Measurements from ENCODE around the gene MMP23B. TPM values are rescaled to one million over a fixed set of nuclear protein-coding genes. Genes with fewer than 3 reads are reported as not detected.

The MMP23B gene
- total and polyA plus RNA-seq, 5 donors from 2014 or later: 0.18 to 4.1 (median 0.21) TPM; not detected in 2

- Mint-ChIP-seq H3K4me1 (peaks cover 4 to 21% (median 10%) of the 10 kb centered on the region in 4 donors), H3K9me3 (peaks cover 0 to 2% (median 0%) of the 10 kb centered on the region in 7 donors), H3K36me3 (no peaks in the 10 kb centered on the region), H3K27me3 (no peaks in the 10 kb centered on the region), H3K4me3 (peak overlapping the region in 1 of 4 donors; percentile 22), H3K27ac (peak overlapping the region in 1 of 3 donors; percentile 66)
- Histone ChIP-seq H3K27ac (ENCODE audit: insufficient read depth, low read length, poor library complexity, severe bottlenecking) (no peak overlapping the region), H3K9me3 (ENCODE audit: control insufficient read depth in 2 of 2, low read length in 2 of 2) (no peaks in the 10 kb centered on the region), H3K27me3 (ENCODE audit: control insufficient read depth, insufficient read depth, low read length) (no peaks in the 10 kb centered on the region), H3K4me1 (ENCODE audit: control insufficient read depth, insufficient read depth, low read length, poor library complexity, severe bottlenecking) (peaks cover 15% of the 10 kb centered on the region), H3K36me3 (ENCODE audit: control insufficient read depth, insufficient read depth, low read length) (no peaks in the 10 kb centered on the region), H3K4me3 (ENCODE audit: low read depth, low read length) (no peak overlapping the region)
- ATAC-seq (ENCODE audit: low read depth in 2 of 2) (no peak), DNase-seq (peak in 1 of 3 donors; percentile 45)
Observed at GRCh38 chr1:1605034-1605591, 26.9 kb upstream of the MMP23B start.

DNA sequence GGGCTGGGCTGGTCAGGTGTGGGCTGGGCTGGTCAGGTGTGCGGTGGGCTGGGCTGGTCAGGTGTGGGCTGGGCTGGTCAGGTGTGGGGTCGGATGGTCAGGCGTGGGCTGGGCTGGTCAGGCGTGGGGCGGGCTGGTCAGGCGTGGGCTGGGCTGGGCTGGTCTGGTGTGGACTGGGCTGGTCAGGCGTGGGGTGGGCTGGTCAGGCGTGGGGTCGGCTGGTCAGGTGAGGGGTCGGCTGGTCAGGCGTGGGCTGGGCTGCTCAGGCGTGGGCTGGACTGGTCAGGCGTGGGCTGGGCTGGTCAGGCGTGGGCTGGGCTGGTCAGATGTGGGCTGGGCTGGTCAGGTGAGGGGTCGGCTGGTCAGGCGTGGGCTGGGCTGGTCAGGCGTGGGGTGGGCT, 26.2 kb upstream of the MMP23B start:
- Mint-ChIP-seq H3K27me3 (no peaks in the 10 kb centered on the region), H3K36me3 (no peaks in the 10 kb centered on the region), H3K4me3 (no peak overlapping the region), H3K9me3 (peaks cover 0 to 2% (median 0%) of the 10 kb centered on the region in 7 donors), H3K27ac (no peak overlapping the region), H3K4me1 (peaks cover 4 to 19% (median 10%) of the 10 kb centered on the region in 4 donors)
- Histone ChIP-seq H3K4me3 (ENCODE audit: low read depth, low read length) (no peak overlapping the region), H3K27me3 (ENCODE audit: control insufficient read depth, insufficient read depth, low read length) (no peaks in the 10 kb centered on the region), H3K9me3 (ENCODE audit: control insufficient read depth in 2 of 2, low read length in 2 of 2) (no peaks in the 10 kb centered on the region), H3K36me3 (ENCODE audit: control insufficient read depth, insufficient read depth, low read length) (no peaks in the 10 kb centered on the region), H3K4me1 (ENCODE audit: control insufficient read depth, insufficient read depth, low read length, poor library complexity, severe bottlenecking) (peaks cover 10% of the 10 kb centered on the region), H3K27ac (ENCODE audit: insufficient read depth, low read length, poor library complexity, severe bottlenecking) (no peak overlapping the region)
- no peak for DNase-seq
- no peak for ATAC-seq (ENCODE audit: low read depth in 2 of 2)

GRCh38 chr1:1606232-1606631, 25.7 kb upstream of the MMP23B start:
- no peaks in the 10 kb centered on the region for H3K36me3 Mint-ChIP-seq
- no peak overlapping the region for H3K27ac Mint-ChIP-seq
- Histone ChIP-seq H3K27me3 (ENCODE audit: control insufficient read depth, insufficient read depth, low read length) (no peaks in the 10 kb centered on the region), H3K4me3 (ENCODE audit: low read depth, low read length) (no peak overlapping the region), H3K9me3 (ENCODE audit: control insufficient read depth in 2 of 2, low read length in 2 of 2) (no peaks in the 10 kb centered on the region), H3K36me3 (ENCODE audit: control insufficient read depth, insufficient read depth, low read length) (no peaks in the 10 kb centered on the region), H3K4me1 (ENCODE audit: control insufficient read depth, insufficient read depth, low read length, poor library complexity, severe bottlenecking) (peaks cover 10% of the 10 kb centered on the region), H3K27ac (ENCODE audit: insufficient read depth, low read length, poor library complexity, severe bottlenecking) (peak overlapping the region; percentile 78)
- DNase-seq (no peak), ATAC-seq (ENCODE audit: low read depth in 2 of 2) (no peak)
- H3K4me3 Mint-ChIP-seq: no peak overlapping the region
- H3K4me1 Mint-ChIP-seq: peaks cover 4 to 19% (median 10%) of the 10 kb centered on the region in 4 donors
- no peaks in the 10 kb centered on the region for H3K27me3 Mint-ChIP-seq
- peaks cover 0 to 2% (median 0%) of the 10 kb centered on the region in 7 donors for H3K9me3 Mint-ChIP-seq

DNA sequence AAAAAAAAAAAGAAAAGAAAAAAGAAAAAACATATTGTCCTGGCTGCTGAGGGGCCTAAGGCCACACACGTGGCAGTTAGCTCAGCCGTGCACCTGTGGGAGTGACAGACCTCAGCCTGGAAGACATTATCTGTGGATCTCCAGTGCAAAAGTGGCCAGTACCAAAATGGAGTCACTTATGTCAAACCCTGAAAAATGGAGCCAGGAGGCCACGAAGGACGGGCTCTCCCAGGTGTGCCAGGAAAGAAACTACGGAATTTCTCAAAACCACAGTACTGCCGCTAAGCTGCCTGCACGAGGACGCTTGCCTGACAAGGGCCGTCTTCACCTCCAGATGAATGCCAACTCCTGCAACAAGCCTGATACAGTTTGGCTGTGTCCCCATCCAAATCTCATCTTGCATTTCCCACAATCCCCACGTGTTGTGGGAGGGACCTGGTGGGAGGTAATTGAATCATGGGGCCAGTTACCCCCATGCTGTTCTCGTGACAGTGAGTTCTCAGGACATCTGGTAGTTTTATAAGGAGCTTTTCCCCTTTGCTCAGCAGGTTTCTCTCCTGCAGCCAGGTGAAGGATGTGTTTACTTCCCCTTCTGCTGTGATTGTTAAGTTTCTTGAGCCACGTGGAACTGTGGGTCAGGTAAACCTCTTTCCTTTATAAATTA, 22.0 kb upstream of the MMP23B start:
- no peaks in the 10 kb centered on the region for H3K36me3 Mint-ChIP-seq
- Histone ChIP-seq H3K36me3 (ENCODE audit: control insufficient read depth, insufficient read depth, low read length) (no peaks in the 10 kb centered on the region), H3K4me3 (ENCODE audit: low read depth, low read length) (no peak overlapping the region), H3K4me1 (ENCODE audit: control insufficient read depth, insufficient read depth, low read length, poor library complexity, severe bottlenecking) (peaks cover 25% of the 10 kb centered on the region), H3K9me3 (ENCODE audit: control insufficient read depth in 2 of 2, low read length in 2 of 2) (no peaks in the 10 kb centered on the region), H3K27ac (ENCODE audit: insufficient read depth, low read length, poor library complexity, severe bottlenecking) (no peak overlapping the region), H3K27me3 (ENCODE audit: control insufficient read depth, insufficient read depth, low read length) (no peaks in the 10 kb centered on the region)
- DNase-seq (no peak), ATAC-seq (ENCODE audit: low read depth in 2 of 2) (no peak)
- H3K9me3 Mint-ChIP-seq: peaks cover 0 to 1% (median 0%) of the 10 kb centered on the region in 7 donors
- H3K4me1 Mint-ChIP-seq: peaks cover 9 to 38% (median 20%) of the 10 kb centered on the region in 4 donors
- no peaks in the 10 kb centered on the region for H3K27me3 Mint-ChIP-seq
- H3K27ac Mint-ChIP-seq: no peak overlapping the region
- H3K4me3 Mint-ChIP-seq: peak overlapping the region in 1 of 4 donors; percentile 51

GRCh38 chr1:1610796-1611195, 21.2 kb upstream of the MMP23B start:
- Mint-ChIP-seq H3K4me1 (peaks cover 9 to 38% (median 22%) of the 10 kb centered on the region in 4 donors), H3K9me3 (peaks cover 0 to 1% (median 0%) of the 10 kb centered on the region in 7 donors), H3K27ac (peak overlapping the region; percentile 39 to 77 (median 71)), H3K36me3 (no peaks in the 10 kb centered on the region), H3K4me3 (peak overlapping the region in 2 of 4 donors; percentile 35 to 63), H3K27me3 (no peaks in the 10 kb centered on the region)
- Histone ChIP-seq H3K27me3 (ENCODE audit: control insufficient read depth, insufficient read depth, low read length) (no peaks in the 10 kb centered on the region), H3K27ac (ENCODE audit: insufficient read depth, low read length, poor library complexity, severe bottlenecking) (no peak overlapping the region), H3K36me3 (ENCODE audit: control insufficient read depth, insufficient read depth, low read length) (no peaks in the 10 kb centered on the region), H3K9me3 (ENCODE audit: control insufficient read depth in 2 of 2, low read length in 2 of 2) (no peaks in the 10 kb centered on the region), H3K4me1 (ENCODE audit: control insufficient read depth, insufficient read depth, low read length, poor library complexity, severe bottlenecking) (peaks cover 26% of the 10 kb centered on the region), H3K4me3 (ENCODE audit: low read depth, low read length) (no peak overlapping the region)
- DNase-seq (no peak), ATAC-seq (ENCODE audit: low read depth in 2 of 2) (no peak)

GRCh38 chr1:1612104-1612400, 19.9 kb upstream of the MMP23B start:
- peak overlapping the region; percentile 11 to 79 (median 64) for H3K4me3 Mint-ChIP-seq
- DNase-seq (no peak), ATAC-seq (ENCODE audit: low read depth in 2 of 2) (no peak)
- no peaks in the 10 kb centered on the region for H3K36me3 ChIP-seq (ENCODE audit: control insufficient read depth, insufficient read depth, low read length)
- peaks cover 27% of the 10 kb centered on the region for H3K4me1 ChIP-seq (ENCODE audit: control insufficient read depth, insufficient read depth, low read length, poor library complexity, severe bottlenecking)
- no peak overlapping the region for H3K27ac Mint-ChIP-seq
- peaks cover 0 to 1% (median 0%) of the 10 kb centered on the region in 7 donors for H3K9me3 Mint-ChIP-seq
- no peaks in the 10 kb centered on the region for H3K36me3 Mint-ChIP-seq
- H3K27me3 Mint-ChIP-seq: no peaks in the 10 kb centered on the region
- no peaks in the 10 kb centered on the region for H3K27me3 ChIP-seq (ENCODE audit: control insufficient read depth, insufficient read depth, low read length)
- peaks cover 6 to 35% (median 18%) of the 10 kb centered on the region in 4 donors for H3K4me1 Mint-ChIP-seq
- H3K9me3 ChIP-seq (ENCODE audit: control insufficient read depth in 2 of 2, low read length in 2 of 2): no peaks in the 10 kb centered on the region
- no peak overlapping the region for H3K27ac ChIP-seq (ENCODE audit: insufficient read depth, low read length, poor library complexity, severe bottlenecking)
- no peak overlapping the region for H3K4me3 ChIP-seq (ENCODE audit: low read depth, low read length)

GRCh38 chr1:1613509-1614082, 18.4 kb upstream of the MMP23B start:
- Histone ChIP-seq H3K36me3 (ENCODE audit: control insufficient read depth, insufficient read depth, low read length) (peaks cover 2% of the 10 kb centered on the region), H3K27me3 (ENCODE audit: control insufficient read depth, insufficient read depth, low read length) (no peaks in the 10 kb centered on the region), H3K27ac (ENCODE audit: insufficient read depth, low read length, poor library complexity, severe bottlenecking) (peak overlapping the region; percentile 100), H3K4me3 (ENCODE audit: low read depth, low read length) (peak overlapping the region; percentile 80), H3K4me1 (ENCODE audit: control insufficient read depth, insufficient read depth, low read length, poor library complexity, severe bottlenecking) (peaks cover 27% of the 10 kb centered on the region), H3K9me3 (ENCODE audit: control insufficient read depth in 2 of 2, low read length in 2 of 2) (no peaks in the 10 kb centered on the region)
- peaks cover 5 to 33% (median 13%) of the 10 kb centered on the region in 4 donors for H3K4me1 Mint-ChIP-seq
- ATAC-seq (ENCODE audit: low read depth in 2 of 2): no peak
- peaks cover 5% of the 10 kb centered on the region for H3K36me3 Mint-ChIP-seq
- no peak for DNase-seq
- peak overlapping the region; percentile 80 to 97 (median 96) for H3K4me3 Mint-ChIP-seq
- peaks cover 0 to 1% (median 0%) of the 10 kb centered on the region in 7 donors for H3K9me3 Mint-ChIP-seq
- H3K27ac Mint-ChIP-seq: peak overlapping the region; percentile 95 to 97 (median 97)
- H3K27me3 Mint-ChIP-seq: no peaks in the 10 kb centered on the region

All from CD4-positive, CD25-positive, alpha-beta regulatory T cell (primary cell).